Activated CD4-positive, alpha-beta T cell treated with anti-CD3 and anti-CD28 coated beads for 1 hour (primary cell): ENCODE results near the gene UBR2.

ENCODE experiments used
- DNase-seq: peaks from one replicate; pipeline ENCODE4 v3.0.0-alpha.2; 2020

UBR2 gene

DNA sequence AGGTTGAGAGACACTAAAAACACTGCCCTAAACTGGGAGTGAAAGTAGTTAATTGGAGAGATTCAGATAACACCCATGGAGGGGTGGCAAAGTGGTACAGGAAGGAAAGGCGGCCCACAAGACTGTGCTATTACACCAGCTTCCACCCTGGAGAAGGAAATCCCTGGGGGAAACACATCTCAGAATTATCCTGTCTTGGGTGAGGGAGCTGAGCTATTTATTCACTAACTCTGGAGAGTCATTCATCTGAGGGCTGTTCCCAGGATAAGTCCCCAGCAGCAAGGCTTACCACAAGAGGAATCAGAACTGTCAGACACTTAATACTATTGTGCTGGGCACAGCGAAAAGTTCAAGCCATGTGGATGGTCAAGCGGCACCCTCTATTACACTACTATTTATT lies 172.1 kb downstream of the UBR2 start:
- DNase-seq: no peak

- DNase-seq: no peak
Observed at GRCh38 chr6:42740725-42741124, 176.9 kb downstream of the UBR2 start.

GRCh38 chr6:42742116-42742894 lies 178.5 kb downstream of the UBR2 start:
- DNase-seq: no peak
